Ovary (tissue), 9 donors: Measurements from ENCODE around the gene OR6V1. TPM values are rescaled to one million over a fixed set of nuclear protein-coding genes. Genes with fewer than 3 reads are reported as not detected.
"Not testable (repeated sequence)": the region's sequence is repeated elsewhere in the genome, so short reads cannot be mapped to it uniquely, and the experiment has no call there.

ENCODE experiments used
- DNase-seq, 5 donors: peaks; one replicate each; pipeline ENCODE4 v3.0.0-alpha.2; 2019 to 2020
- H3K27ac ChIP-seq, 2 donors: fragments of 200-600 bp; one replicate each; pipeline versions ENCODE4 v1.5.1 to v1.8.0; 2019 to 2022
- H3K27me3 ChIP-seq: fragments of 200-600 bp; one replicate; pipeline ENCODE4 v1.8.0; 2022
- H3K36me3 ChIP-seq: fragments of 200-600 bp; sonication (generic); one replicate; pipeline ENCODE4 v1.5.1; 2019
- H3K4me1 ChIP-seq: one replicate; pipeline ENCODE4 v1.8.1; 2013; ENCODE audit warnings: mild to moderate bottlenecking, moderate library complexity; ENCODE audit not compliant: insufficient read depth
- H3K4me3 ChIP-seq: fragments of 200-600 bp; sonication (generic); one replicate; pipeline ENCODE4 v1.5.1; 2017
- H3K9me3 ChIP-seq, 2 donors: fragments of 200-600 bp in 1 of 2; sonication (generic) in 1 of 2; one replicate each; pipeline versions ENCODE4 v1.5.1 to v1.8.1; 2013 to 2019; ENCODE audit warnings: mild to moderate bottlenecking in 1 of 2, moderate library complexity in 1 of 2
- CTCF ChIP-seq, 3 donors: fragments of 450-650 bp in 2 of 3; fragments of 200-600 bp in 1 of 3; IDR thresholded peaks; one replicate each; pipeline versions ENCODE4 v1.5.1 to v1.8.0; 2016 to 2022; ENCODE audit warnings: antibody characterized with exemption in 3 of 3, mild to moderate bottlenecking in 1 of 3
- EP300 ChIP-seq: sonication (generic); formaldehyde crosslinking; IDR thresholded peaks from one replicate; pipeline ENCODE4 v1.6.1; 2017; ENCODE audit warnings: antibody characterized with exemption
- POLR2A ChIP-seq: fragments of 450-650 bp; IDR thresholded peaks from one replicate; pipeline ENCODE4 v1.6.1; 2017; ENCODE audit warnings: antibody characterized with exemption, mild to moderate bottlenecking, moderate library complexity
- WGBS, 3 donors: extraction: QIAGEN DNeasy Blood & Tissue Kit in 1 of 3; methylation state at CpG; one replicate each; pipeline versions ENCODE4 v1.1.5 to v1.1.7; 2013 to 2017; 5-methylcytosine and 5-hydroxymethylcytosine counted together
- intact Hi-C, 4 donors: fragments of 100-400 bp; cut with DNase I; formaldehyde crosslinking; loops; one replicate each; pipeline versions ENCODE4 v1.11.0 to v1.15.1; 2022 to 2023
- polyA plus RNA-seq, 2 donors: library from polyadenylated mRNA; stranded (reverse); fragments of 200-250 nt in 1 of 2; fragments of 350-450 nt in 1 of 2; fragmentation: Illumina TruSeq in 1 of 2; extraction: RNeasy Lipid Tissue Mini Kit (QIAGEN cat#74804) in 1 of 2; gene quantifications; one replicate each; pipeline ENCODE4 v1.2.3, GENCODE V29; 2013 to 2014
- total RNA-seq, 7 donors: library from RNA; depleted of rRNA in 2 of 7; stranded (reverse); fragments of >200 nt in 2 of 7; fragmentation: NEBNext Ultra II Directional in 3 of 7; extraction: Animal tissue kit (Norgen Biotek cat#: 25700) in 3 of 7; gene quantifications; one replicate each; pipeline versions ENCODE4 v1.1.0 to v1.2.4, GENCODE V29; 2016 to 2023
- donor health status: DM: no; HTN: no; CAD: no; lungs with moderate emphysema.
- donor health status: DM: no; HTN: no; CAD: no.
- donor health status: Bipolar disorder and iron deficiency.
- donor health status: DM: yes; HTN: yes; CAD: no.
- donor health status: DM: no; HTN: no; CAD: no.
- donor health status: DM: yes; HTN: yes; CAD: no.

Gene OR6V1
- total and polyA plus RNA-seq, 9 donors, result not detected

DNA sequence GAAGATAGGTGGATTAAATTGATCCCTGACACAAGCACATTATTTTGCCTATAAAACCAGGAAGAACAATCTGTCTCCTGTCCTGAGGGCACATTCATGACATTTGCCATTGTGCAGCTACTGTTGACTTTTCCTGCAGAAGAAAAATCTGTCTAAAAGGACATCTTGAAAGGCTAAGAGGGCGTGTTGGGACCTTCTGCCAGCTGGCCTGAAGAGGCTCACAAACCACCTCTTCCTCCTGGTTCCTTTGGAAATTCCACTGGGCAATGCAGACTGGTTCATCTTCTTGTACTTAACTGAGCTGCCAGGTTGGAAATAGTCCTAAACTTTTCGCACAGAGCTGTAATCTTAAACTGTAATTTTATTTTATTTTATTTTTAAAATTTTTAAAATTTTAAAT, 44.0 kb downstream of the OR6V1 start:
- Histone ChIP-seq H3K4me3 (no peak overlapping the region), H3K9me3 (no peaks in the 10 kb centered on the region), H3K27me3 (no peaks in the 10 kb centered on the region), H3K27ac (no peak overlapping the region), H3K36me3 (no peaks in the 10 kb centered on the region), H3K4me1 (no peaks in the 10 kb centered on the region)
- intact Hi-C loops, result no loop called here
- DNase-seq, result no peak
- no peak for TF ChIP-seq CTCF (IDR thresholded peaks at IDR 0.05)
- no peak for TF ChIP-seq EP300
- TF ChIP-seq POLR2A, result no peak
- WGBS, 3 donors, result 73 to 76% (median 73%) methylated on average over 2 of the region's 2 CpGs

GRCh38 chr7:143099579-143099978, 47.4 kb downstream of the OR6V1 start:
- WGBS, 3 donors, result 83 to 91% (median 83%) methylated on average over 1 of the region's 1 CpG
- not testable (repeated sequence) for H3K4me3 ChIP-seq

More at GRCh38 chr7:143099579-143099978, 47.4 kb downstream of the OR6V1 start:
- DNase-seq, intact Hi-C loops, H3K4me1 ChIP-seq, H3K36me3 ChIP-seq, H3K27me3 ChIP-seq, H3K9me3 ChIP-seq, H3K27ac ChIP-seq: not testable (repeated sequence)

Other genes with a start within 250 kb of the OR6V1 start
- gene EPHB6, start 197.3 kb upstream of the OR6V1 start, total RNA-seq, result 10 to 100 TPM; 17.9 to 41.1 (median 31.9) TPM
- gene EPHB6, start 197.3 kb upstream of the OR6V1 start, polyA plus RNA-seq, result 10 to 100 TPM; 10.7 to 14.1 TPM
- 1 to 10 TPM in 2 of 7 donors, under 1 TPM in 1, not detected in 4; 0.51 to 9.7 (median 1.5) TPM for gene TRPV6, start 166.6 kb upstream of the OR6V1 start, total RNA-seq
- under 1 TPM; 0.03 to 0.19 TPM for gene TRPV6, start 166.6 kb upstream of the OR6V1 start, polyA plus RNA-seq
- gene TRPV5, start 118.6 kb upstream of the OR6V1 start, total RNA-seq, result not detected
- gene TRPV5, start 118.6 kb upstream of the OR6V1 start, polyA plus RNA-seq, result not detected
- gene LLCFC1, start 112.9 kb upstream of the OR6V1 start, total RNA-seq, result not detected
- not detected for gene LLCFC1, start 112.9 kb upstream of the OR6V1 start, polyA plus RNA-seq
- 1 to 10 TPM in 2 of 7 donors, under 1 TPM in 4, not detected in 1; 0.20 to 2.5 (median 0.78) TPM for gene KEL, start 90.0 kb upstream of the OR6V1 start, total RNA-seq
- under 1 TPM; 0.11 to 0.13 TPM for gene KEL, start 90.0 kb upstream of the OR6V1 start, polyA plus RNA-seq
- gene OR9A2, start 25.2 kb upstream of the OR6V1 start, total RNA-seq, result under 1 TPM in 2 of 7 donors, not detected in 5; 0.22 TPM
- not detected for gene OR9A2, start 25.2 kb upstream of the OR6V1 start, polyA plus RNA-seq
- 1 to 10 TPM in 1 of 7 donors, under 1 TPM in 1, not detected in 5; 0.92 to 4.9 TPM for gene PIP, start 79.7 kb downstream of the OR6V1 start, total RNA-seq
- not detected for gene PIP, start 79.7 kb downstream of the OR6V1 start, polyA plus RNA-seq
- gene TAS2R39, start 131.1 kb downstream of the OR6V1 start, total RNA-seq, result not detected
- not detected for gene TAS2R39, start 131.1 kb downstream of the OR6V1 start, polyA plus RNA-seq
- not detected for gene TAS2R40, start 169.7 kb downstream of the OR6V1 start, total RNA-seq
- not detected for gene TAS2R40, start 169.7 kb downstream of the OR6V1 start, polyA plus RNA-seq
- gene GSTK1, start 211.1 kb downstream of the OR6V1 start, total RNA-seq, result 100 to 1,000 TPM in 1 of 7 donors, 10 to 100 TPM in 6; 55.0 to 108 (median 75.7) TPM
- 100 to 1,000 TPM in 1 of 2 donors, 10 to 100 TPM in 1; 84.9 to 138 TPM for gene GSTK1, start 211.1 kb downstream of the OR6V1 start, polyA plus RNA-seq
- gene TMEM139, start 232.6 kb downstream of the OR6V1 start, total RNA-seq, result 10 to 100 TPM in 1 of 7 donors, 1 to 10 TPM in 2, under 1 TPM in 4; 0.35 to 10.8 (median 0.61) TPM
- 1 to 10 TPM in 1 of 2 donors, under 1 TPM in 1; 0.42 to 1.2 TPM for gene TMEM139, start 232.6 kb downstream of the OR6V1 start, polyA plus RNA-seq
- 10 to 100 TPM in 5 of 7 donors, 1 to 10 TPM in 2; 7.7 to 26.6 (median 23.0) TPM for gene CASP2, start 236.0 kb downstream of the OR6V1 start, total RNA-seq
- gene CASP2, start 236.0 kb downstream of the OR6V1 start, polyA plus RNA-seq, result 10 to 100 TPM in 1 of 2 donors, 1 to 10 TPM in 1; 8.0 to 23.8 TPM